Effector memory CD8-positive, alpha-beta T cell (primary cell): ENCODE measurements around the gene TAF1C.

Experiments used
- ATAC-seq: fragments of 150-1000 bp; cut with Tn5 transposase; replicated peaks from 2 replicates; pipeline ENCODE4 v1.10.0; 2021; ENCODE audit warnings: mild to moderate bottlenecking, moderate library complexity
- DNase-seq, 3 experiments: peaks; one replicate each; pipeline ENCODE4 v3.0.0; 2021
- H3K27ac Mint-ChIP-seq, 2 donors: one replicate each; pipeline ENCODE4 v1.8.0; 2022; ENCODE audit warnings: mild to moderate bottlenecking in 2 of 2, mixed read lengths in 2 of 2, moderate library complexity in 2 of 2
- H3K27me3 Mint-ChIP-seq, 2 donors: one replicate each; pipeline ENCODE4 v1.8.0; 2022; ENCODE audit warnings: mixed read lengths in 2 of 2
- H3K36me3 Mint-ChIP-seq: one replicate; pipeline ENCODE4 v1.8.0; 2022; ENCODE audit warnings: mild to moderate bottlenecking, moderate library complexity, mixed read lengths; ENCODE audit not compliant: insufficient read depth
- H3K4me1 Mint-ChIP-seq, 2 donors: one replicate each; pipeline ENCODE4 v1.8.0; 2022; ENCODE audit warnings: low read depth in 2 of 2, mixed read lengths in 2 of 2
- H3K4me3 Mint-ChIP-seq, 2 donors: one replicate each; pipeline ENCODE4 v1.8.0; 2022; ENCODE audit warnings: mild to moderate bottlenecking in 2 of 2, mixed read lengths in 2 of 2, moderate library complexity in 2 of 2
- H3K9me3 Mint-ChIP-seq, 2 donors: one replicate each; pipeline ENCODE4 v1.8.0; 2022; ENCODE audit warnings: mixed read lengths in 2 of 2

Gene TAF1C

GRCh38 chr16:84184775-84185174, 2.1 kb downstream of the TAF1C start:
- peak overlapping the region; percentile 91 to 94 for H3K4me3 Mint-ChIP-seq
- H3K27ac Mint-ChIP-seq, result peak overlapping the region in 1 of 2 donors; percentile 2

GRCh38 chr16:84183911-84184591, 2.8 kb downstream of the TAF1C start:
- peaks cover 12% of the 10 kb centered on the region for H3K36me3 Mint-ChIP-seq
- ATAC-seq, result no peak
- no peaks in the 10 kb centered on the region for H3K27me3 Mint-ChIP-seq
- no peak overlapping the region for H3K4me3 Mint-ChIP-seq
- no peaks in the 10 kb centered on the region for H3K9me3 Mint-ChIP-seq
- no peak for DNase-seq
- H3K4me1 Mint-ChIP-seq, result peaks cover 6 to 22% of the 10 kb centered on the region in 2 donors
- H3K27ac Mint-ChIP-seq, result peak overlapping the region; percentile 2 to 37

More at GRCh38 chr16:84184775-84185174, 2.1 kb downstream of the TAF1C start:
- Mint-ChIP-seq H3K4me1 (peaks cover 6 to 22% of the 10 kb centered on the region in 2 donors), H3K9me3 (no peaks in the 10 kb centered on the region), H3K36me3 (peaks cover 9% of the 10 kb centered on the region), H3K27me3 (no peaks in the 10 kb centered on the region)
- ATAC-seq (no peak), DNase-seq (no peak)

GRCh38 chr16:84183572-84183875, 3.3 kb downstream of the TAF1C start:
- Mint-ChIP-seq H3K4me1 (peaks cover 6 to 22% of the 10 kb centered on the region in 2 donors), H3K36me3 (peaks cover 14% of the 10 kb centered on the region), H3K27me3 (no peaks in the 10 kb centered on the region), H3K9me3 (no peaks in the 10 kb centered on the region), H3K27ac (no peak overlapping the region), H3K4me3 (no peak overlapping the region)
- ATAC-seq (no peak), DNase-seq (no peak)

GRCh38 chr16:84182680-84183571, 3.9 kb downstream of the TAF1C start:
- DNase-seq, result no peak

GRCh38 chr16:84182104-84182503, 4.8 kb downstream of the TAF1C start:
- Mint-ChIP-seq H3K4me3 (no peak overlapping the region), H3K4me1 (peaks cover 6 to 22% of the 10 kb centered on the region in 2 donors), H3K36me3 (peaks cover 21% of the 10 kb centered on the region), H3K27me3 (no peaks in the 10 kb centered on the region), H3K27ac (no peak overlapping the region), H3K9me3 (no peaks in the 10 kb centered on the region)
- ATAC-seq (no peak), DNase-seq (no peak)

More at GRCh38 chr16:84182680-84183571, 3.9 kb downstream of the TAF1C start:
- Mint-ChIP-seq H3K36me3 (peaks cover 17% of the 10 kb centered on the region), H3K27ac (no peak overlapping the region), H3K4me1 (peaks cover 6 to 22% of the 10 kb centered on the region in 2 donors), H3K4me3 (no peak overlapping the region), H3K27me3 (no peaks in the 10 kb centered on the region), H3K9me3 (no peaks in the 10 kb centered on the region)
- ATAC-seq, result no peak

- ATAC-seq, result no peak
- H3K27ac Mint-ChIP-seq, result no peak overlapping the region
- no peak overlapping the region for H3K4me3 Mint-ChIP-seq
- no peaks in the 10 kb centered on the region for H3K27me3 Mint-ChIP-seq
- DNase-seq, result no peak
- no peaks in the 10 kb centered on the region for H3K9me3 Mint-ChIP-seq
- peaks cover 18% of the 10 kb centered on the region for H3K36me3 Mint-ChIP-seq
- peaks cover 6 to 19% of the 10 kb centered on the region in 2 donors for H3K4me1 Mint-ChIP-seq
These were observed 5.5 kb downstream of the TAF1C start for GRCh38 chr16:84181144-84181915.

GRCh38 chr16:84180519-84181140, 6.2 kb downstream of the TAF1C start:
- H3K36me3 Mint-ChIP-seq, result peaks cover 14% of the 10 kb centered on the region
- DNase-seq, result no peak
- peaks cover 0 to 13% of the 10 kb centered on the region in 2 donors for H3K4me1 Mint-ChIP-seq
- no peak overlapping the region for H3K4me3 Mint-ChIP-seq
- H3K27me3 Mint-ChIP-seq, result no peaks in the 10 kb centered on the region
- no peak for ATAC-seq
- H3K9me3 Mint-ChIP-seq, result no peaks in the 10 kb centered on the region
- no peak overlapping the region for H3K27ac Mint-ChIP-seq

GRCh38 chr16:84179612-84180320, 7.1 kb downstream of the TAF1C start:
- Mint-ChIP-seq H3K4me1 (peaks cover 6 to 14% of the 10 kb centered on the region in 2 donors), H3K9me3 (no peaks in the 10 kb centered on the region), H3K27me3 (no peaks in the 10 kb centered on the region), H3K27ac (no peak overlapping the region), H3K4me3 (no peak overlapping the region), H3K36me3 (peaks cover 14% of the 10 kb centered on the region)
- no peak for ATAC-seq
- no peak for DNase-seq

- Mint-ChIP-seq H3K27me3 (no peaks in the 10 kb centered on the region), H3K9me3 (no peaks in the 10 kb centered on the region), H3K36me3 (peaks cover 13% of the 10 kb centered on the region), H3K4me3 (no peak overlapping the region), H3K27ac (no peak overlapping the region), H3K4me1 (peaks cover 6 to 7% of the 10 kb centered on the region in 2 donors)
- DNase-seq, result no peak
- no peak for ATAC-seq
These were observed 7.8 kb downstream of the TAF1C start for GRCh38 chr16:84178892-84179611.

- ATAC-seq, result no peak
- Mint-ChIP-seq H3K4me1 (peaks cover 5 to 6% of the 10 kb centered on the region in 2 donors), H3K36me3 (peaks cover 11% of the 10 kb centered on the region), H3K4me3 (no peak overlapping the region), H3K27ac (peak overlapping the region; percentile 53 to 60), H3K27me3 (no peaks in the 10 kb centered on the region), H3K9me3 (no peaks in the 10 kb centered on the region)
- DNase-seq, result no peak
These were observed 8.6 kb downstream of the TAF1C start for GRCh38 chr16:84178146-84178765.

- Mint-ChIP-seq H3K9me3 (no peaks in the 10 kb centered on the region), H3K4me3 (no peak overlapping the region), H3K36me3 (peaks cover 11% of the 10 kb centered on the region), H3K27ac (peak overlapping the region; percentile 53 to 60), H3K4me1 (peaks cover 5 to 6% of the 10 kb centered on the region in 2 donors), H3K27me3 (peaks cover 4 to 5% of the 10 kb centered on the region in 2 donors)
- DNase-seq (no peak), ATAC-seq (no peak)
These were observed 9.2 kb downstream of the TAF1C start for GRCh38 chr16:84177741-84178073.
